Endothelial cell (in vitro differentiated cells): Measurements from ENCODE around the gene MYO16. TPM values are rescaled to one million over a fixed set of nuclear protein-coding genes. Genes with fewer than 3 reads are reported as not detected.
A peak's percentile ranks its signal among the peaks of the same experiment; 100 is the strongest.

Experiments used
- DNase-seq: peaks from one replicate; pipeline ENCODE4 v3.0.0; 2021; ENCODE audit warnings: low spot score
- H3K27ac Mint-ChIP-seq: one replicate; pipeline ENCODE4 v1.8.0; 2021; ENCODE audit warnings: mixed read lengths, inconsistent platforms; ENCODE audit not compliant: unreplicated experiment
- H3K27me3 Mint-ChIP-seq: one replicate; pipeline ENCODE4 v1.8.0; 2021; ENCODE audit warnings: mild to moderate bottlenecking, moderate library complexity, mixed read lengths, inconsistent platforms; ENCODE audit not compliant: unreplicated experiment
- H3K36me3 Mint-ChIP-seq: one replicate; pipeline ENCODE4 v1.8.0; 2021; ENCODE audit warnings: mild to moderate bottlenecking, low read depth, mixed read lengths, inconsistent platforms; ENCODE audit not compliant: unreplicated experiment
- H3K4me1 Mint-ChIP-seq: one replicate; pipeline ENCODE4 v1.8.0; 2021; ENCODE audit warnings: mild to moderate bottlenecking, mixed read lengths, inconsistent platforms; ENCODE audit not compliant: unreplicated experiment
- H3K4me3 Mint-ChIP-seq: one replicate; pipeline ENCODE4 v1.8.0; 2021; ENCODE audit warnings: mild to moderate bottlenecking, mixed read lengths, inconsistent platforms; ENCODE audit not compliant: unreplicated experiment
- H3K9me3 Mint-ChIP-seq: one replicate; pipeline ENCODE4 v1.8.0; 2021; ENCODE audit warnings: mixed read lengths, inconsistent platforms; ENCODE audit not compliant: unreplicated experiment
- total RNA-seq: library from RNA; stranded (reverse); fragmentation: NEBNext Ultra II Directional; extraction: Animal tissue kit (Norgen Biotek cat#: 25700); gene quantifications from one replicate; pipeline ENCODE4 v1.2.1, GENCODE V29; 2021; ENCODE audit not compliant: unreplicated experiment
- TF ChIP-seq, protein P1 (sequence below): fragments of 200-600 bp; sonication (generic); IDR thresholded peaks from one replicate; pipeline ENCODE4 v1.5.0; 2021; ENCODE audit warnings: antibody characterized with exemption; ENCODE audit not compliant: unreplicated experiment

MYO16 gene
- total RNA-seq, 1 donor from 2014 or later, result 1.4 TPM

DNA sequence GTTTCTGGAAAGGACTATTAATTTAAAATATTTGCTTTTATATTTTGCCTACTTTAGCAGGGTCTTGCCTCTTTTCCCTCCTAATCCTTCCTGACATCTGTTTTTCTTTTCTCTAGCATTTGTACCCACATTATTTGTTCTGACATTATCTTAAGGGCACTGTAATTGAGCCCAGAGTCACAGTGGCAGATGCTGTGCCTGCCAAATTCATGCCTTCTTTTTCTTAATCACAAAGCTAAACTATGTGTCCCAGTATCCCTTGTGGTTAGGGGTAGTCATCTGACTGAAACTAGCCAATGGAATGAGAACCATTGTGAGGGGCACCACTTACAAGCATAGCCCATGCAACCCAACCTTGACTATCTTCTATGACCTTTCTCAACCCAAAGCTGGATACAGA lies 562.9 kb downstream of the MYO16 start:
- Mint-ChIP-seq H3K4me3 (no peak overlapping the region), H3K9me3 (no peaks in the 10 kb centered on the region), H3K27me3 (peaks cover 3% of the 10 kb centered on the region), H3K36me3 (no peaks in the 10 kb centered on the region), H3K4me1 (no peaks in the 10 kb centered on the region), H3K27ac (no peak overlapping the region)
- TF ChIP-seq, protein P1, sequence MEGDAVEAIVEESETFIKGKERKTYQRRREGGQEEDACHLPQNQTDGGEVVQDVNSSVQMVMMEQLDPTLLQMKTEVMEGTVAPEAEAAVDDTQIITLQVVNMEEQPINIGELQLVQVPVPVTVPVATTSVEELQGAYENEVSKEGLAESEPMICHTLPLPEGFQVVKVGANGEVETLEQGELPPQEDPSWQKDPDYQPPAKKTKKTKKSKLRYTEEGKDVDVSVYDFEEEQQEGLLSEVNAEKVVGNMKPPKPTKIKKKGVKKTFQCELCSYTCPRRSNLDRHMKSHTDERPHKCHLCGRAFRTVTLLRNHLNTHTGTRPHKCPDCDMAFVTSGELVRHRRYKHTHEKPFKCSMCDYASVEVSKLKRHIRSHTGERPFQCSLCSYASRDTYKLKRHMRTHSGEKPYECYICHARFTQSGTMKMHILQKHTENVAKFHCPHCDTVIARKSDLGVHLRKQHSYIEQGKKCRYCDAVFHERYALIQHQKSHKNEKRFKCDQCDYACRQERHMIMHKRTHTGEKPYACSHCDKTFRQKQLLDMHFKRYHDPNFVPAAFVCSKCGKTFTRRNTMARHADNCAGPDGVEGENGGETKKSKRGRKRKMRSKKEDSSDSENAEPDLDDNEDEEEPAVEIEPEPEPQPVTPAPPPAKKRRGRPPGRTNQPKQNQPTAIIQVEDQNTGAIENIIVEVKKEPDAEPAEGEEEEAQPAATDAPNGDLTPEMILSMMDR, result no peak
- DNase-seq, result no peak

DNA sequence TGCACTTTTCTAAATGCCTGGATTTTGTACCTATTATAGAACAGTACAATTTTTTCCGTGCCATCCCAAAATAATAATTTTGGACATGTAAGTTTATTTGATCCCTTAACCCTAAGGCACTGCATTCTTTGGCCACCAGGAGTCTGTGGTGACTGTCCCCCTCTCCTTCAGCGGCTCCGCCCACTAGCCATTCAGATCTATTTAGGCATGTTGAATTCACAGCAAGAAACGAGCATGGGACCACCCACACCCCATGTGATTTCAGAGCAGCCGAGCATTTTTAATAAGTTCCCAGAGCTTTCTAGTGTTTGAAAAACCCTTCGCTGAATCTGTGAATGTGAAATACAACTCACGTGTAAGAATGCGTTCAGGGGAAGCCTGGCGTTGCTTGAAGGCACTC lies 567.5 kb downstream of the MYO16 start:
- H3K4me3 Mint-ChIP-seq, result no peak overlapping the region
- DNase-seq, result peak; percentile 13
- TF ChIP-seq, protein P1, result peak; percentile 56
- H3K36me3 Mint-ChIP-seq, result no peaks in the 10 kb centered on the region
- H3K4me1 Mint-ChIP-seq, result no peaks in the 10 kb centered on the region
- H3K9me3 Mint-ChIP-seq, result no peaks in the 10 kb centered on the region
- no peak overlapping the region for H3K27ac Mint-ChIP-seq
- H3K27me3 Mint-ChIP-seq, result peaks cover 1% of the 10 kb centered on the region

DNA sequence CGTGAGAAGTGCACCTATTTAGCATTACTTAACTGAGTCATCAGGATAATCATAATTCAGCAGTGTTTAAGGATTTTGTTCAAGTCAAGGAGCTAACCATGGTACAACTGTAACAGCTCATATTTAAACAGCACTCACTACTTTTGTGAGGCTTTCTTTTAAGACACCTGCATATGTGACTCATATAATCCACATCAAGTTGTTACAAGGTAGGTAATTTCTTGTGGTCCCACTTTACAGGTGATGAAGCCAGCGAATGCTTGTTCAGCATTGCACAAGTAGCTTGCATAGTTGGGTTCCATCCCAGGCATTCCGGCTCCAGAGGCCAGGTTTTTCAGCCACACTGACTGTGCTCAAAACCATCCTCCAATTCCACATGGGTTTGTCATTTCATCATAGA lies 569.2 kb downstream of the MYO16 start:
- Mint-ChIP-seq H3K27me3 (peaks cover 1% of the 10 kb centered on the region), H3K4me1 (no peaks in the 10 kb centered on the region), H3K9me3 (no peaks in the 10 kb centered on the region), H3K27ac (no peak overlapping the region), H3K36me3 (no peaks in the 10 kb centered on the region), H3K4me3 (no peak overlapping the region)
- TF ChIP-seq, protein P1, result no peak
- no peak for DNase-seq

DNA sequence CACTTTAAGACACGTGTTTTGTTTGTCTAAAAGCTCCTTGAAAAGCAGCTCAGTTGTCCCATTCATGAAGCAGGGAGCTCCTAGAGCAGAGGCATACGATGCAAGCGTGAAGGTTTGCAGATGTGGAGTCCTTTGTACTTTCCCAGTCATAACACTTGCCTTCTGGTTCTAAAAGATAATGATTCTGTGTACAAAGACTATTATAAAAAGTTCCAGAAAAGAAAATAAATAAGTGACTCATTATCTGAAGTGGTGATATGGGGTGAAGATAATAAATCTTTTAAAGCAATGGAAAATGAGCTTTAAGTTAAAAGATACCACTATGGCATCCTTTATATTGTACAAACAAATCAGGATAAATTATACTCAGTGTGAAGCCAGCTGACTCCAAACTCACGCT lies 569.9 kb downstream of the MYO16 start:
- Mint-ChIP-seq H3K4me1 (no peaks in the 10 kb centered on the region), H3K9me3 (no peaks in the 10 kb centered on the region), H3K4me3 (no peak overlapping the region), H3K27me3 (peaks cover 1% of the 10 kb centered on the region), H3K36me3 (no peaks in the 10 kb centered on the region), H3K27ac (no peak overlapping the region)
- DNase-seq, result no peak
- TF ChIP-seq, protein P1, result no peak

DNA sequence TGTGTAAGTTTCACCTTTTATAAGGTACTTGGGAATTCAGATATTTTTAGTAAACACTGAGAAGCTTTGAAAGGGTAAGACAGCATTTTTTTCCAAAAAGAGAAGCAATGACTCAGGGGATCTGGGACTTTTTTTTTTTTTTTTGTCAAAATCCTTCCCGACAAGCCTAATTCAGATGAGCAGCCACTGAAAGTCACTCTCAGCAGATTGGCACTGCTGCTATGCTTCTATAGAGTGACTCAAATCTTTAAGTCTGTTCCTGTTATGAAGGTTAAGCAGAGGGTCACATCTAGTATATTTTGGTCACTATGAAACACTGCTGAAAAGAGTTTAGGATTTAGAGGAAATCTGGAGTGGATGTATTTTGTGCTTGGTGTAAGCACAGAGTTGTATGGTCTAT lies 571.1 kb downstream of the MYO16 start:
- Mint-ChIP-seq H3K36me3 (no peaks in the 10 kb centered on the region), H3K9me3 (no peaks in the 10 kb centered on the region), H3K27ac (no peak overlapping the region), H3K4me3 (no peak overlapping the region), H3K4me1 (no peaks in the 10 kb centered on the region), H3K27me3 (peaks cover 1% of the 10 kb centered on the region)
- TF ChIP-seq, protein P1, result no peak
- DNase-seq, result no peak
